ENCODE measurements around the gene GNAO1.

DNA sequence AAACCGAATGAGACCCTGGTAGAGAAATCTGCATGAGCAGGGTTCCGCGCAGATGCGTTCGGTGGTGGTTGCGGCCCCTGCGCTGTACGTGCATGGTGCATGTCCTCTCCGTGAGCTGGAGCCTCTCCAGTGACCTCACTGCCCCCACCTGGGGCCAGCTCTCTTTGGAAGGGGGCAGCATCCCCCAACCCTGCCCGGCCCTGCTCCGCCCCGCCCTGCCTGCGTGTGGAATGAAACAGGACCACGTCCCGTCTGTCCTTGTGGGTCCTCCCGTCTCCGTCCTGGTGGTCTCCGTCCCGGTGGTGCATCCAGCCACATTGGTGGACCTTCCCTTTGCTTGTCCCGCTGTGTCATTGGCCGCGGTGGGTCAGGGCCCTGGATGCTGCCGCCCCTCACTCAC is 149.1 kb downstream of the GNAO1 start:
- TF ChIP-seq BHLHE40 (IDR thresholded peaks at IDR 0.05; ENCODE audit: borderline replicate concordance) (no peak), NFRKB (IDR thresholded peaks at IDR 0.05) (no peak), FOXK2 (IDR thresholded peaks at IDR 0.05) (no peak), SP1 (IDR thresholded peaks at IDR 0.05) (no peak), FOXM1 (IDR thresholded peaks at IDR 0.05; ENCODE audit: borderline replicate concordance) (no peak), HDGF (IDR thresholded peaks at IDR 0.05; ENCODE audit: borderline replicate concordance) (no peak), TARDBP (IDR thresholded peaks at IDR 0.05) (no peak), ELF4 (IDR thresholded peaks at IDR 0.05) (no peak), ARNT (IDR thresholded peaks at IDR 0.05) (no peak), FOXA1 (IDR thresholded peaks at IDR 0.05) (no peak), ZNF384 (IDR thresholded peaks at IDR 0.05) (no peak), SUZ12 (IDR thresholded peaks at IDR 0.05) (no peak)
- TF ChIP-seq, protein P1, sequence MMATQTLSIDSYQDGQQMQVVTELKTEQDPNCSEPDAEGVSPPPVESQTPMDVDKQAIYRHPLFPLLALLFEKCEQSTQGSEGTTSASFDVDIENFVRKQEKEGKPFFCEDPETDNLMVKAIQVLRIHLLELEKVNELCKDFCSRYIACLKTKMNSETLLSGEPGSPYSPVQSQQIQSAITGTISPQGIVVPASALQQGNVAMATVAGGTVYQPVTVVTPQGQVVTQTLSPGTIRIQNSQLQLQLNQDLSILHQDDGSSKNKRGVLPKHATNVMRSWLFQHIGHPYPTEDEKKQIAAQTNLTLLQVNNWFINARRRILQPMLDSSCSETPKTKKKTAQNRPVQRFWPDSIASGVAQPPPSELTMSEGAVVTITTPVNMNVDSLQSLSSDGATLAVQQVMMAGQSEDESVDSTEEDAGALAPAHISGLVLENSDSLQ (IDR thresholded peaks at IDR 0.05): no peak
